Forelimb muscle (tissue), 1 donor: ENCODE data around the gene ARHGEF28. TPM values are rescaled to one million over a fixed set of nuclear protein-coding genes. Genes with fewer than 3 reads are reported as not detected.

ENCODE experiments used
- DNase-seq: peaks from one replicate; pipeline ENCODE4 v3.0.0-alpha.2; 2013; ENCODE audit warnings: low read depth
- polyA plus RNA-seq: library from polyadenylated mRNA; unstranded; fragments of 120-200 nt; gene quantifications from one replicate; pipeline ENCODE4 v1.2.1, GENCODE V29; 2013; ENCODE audit not compliant: insufficient read length

Gene ARHGEF28
- polyA plus RNA-seq, 1 donor, result 2.7 TPM

- no peak for DNase-seq
These were observed 114.3 kb downstream of the ARHGEF28 start for GRCh38 chr5:73740274-73740790.

- no peak for DNase-seq
These were observed 117.2 kb downstream of the ARHGEF28 start for GRCh38 chr5:73743161-73743560.

- no peak for DNase-seq
These were observed 119.8 kb downstream of the ARHGEF28 start for GRCh38 chr5:73745836-73746235.

- no peak for DNase-seq
These were observed 120.6 kb downstream of the ARHGEF28 start for GRCh38 chr5:73746608-73747007.

- DNase-seq, result no peak
These were observed 121.8 kb downstream of the ARHGEF28 start for GRCh38 chr5:73747696-73748380.

- no peak for DNase-seq
These were observed 122.8 kb downstream of the ARHGEF28 start for GRCh38 chr5:73748510-73749400.

- no peak for DNase-seq
These were observed 123.7 kb downstream of the ARHGEF28 start for GRCh38 chr5:73749485-73750270.

GRCh38 chr5:73751254-73751914, 125.4 kb downstream of the ARHGEF28 start:
- DNase-seq, result no peak

GRCh38 chr5:73754254-73754653, 128.3 kb downstream of the ARHGEF28 start:
- no peak for DNase-seq

- no peak for DNase-seq
These were observed 131.4 kb downstream of the ARHGEF28 start for GRCh38 chr5:73757416-73757815.

- no peak for DNase-seq
These were observed 133.8 kb downstream of the ARHGEF28 start for GRCh38 chr5:73759771-73760170.

- no peak for DNase-seq
These were observed 137.5 kb downstream of the ARHGEF28 start for GRCh38 chr5:73763300-73764032.

GRCh38 chr5:73764586-73764985, 138.6 kb downstream of the ARHGEF28 start:
- no peak for DNase-seq

- no peak for DNase-seq
These were observed 139.0 kb downstream of the ARHGEF28 start for GRCh38 chr5:73764996-73765395.

GRCh38 chr5:73766902-73767301, 140.9 kb downstream of the ARHGEF28 start:
- no peak for DNase-seq

GRCh38 chr5:73770172-73771025, 144.4 kb downstream of the ARHGEF28 start:
- no peak for DNase-seq

GRCh38 chr5:73774924-73775323, 148.9 kb downstream of the ARHGEF28 start:
- DNase-seq, result no peak

GRCh38 chr5:73776405-73776804, 150.4 kb downstream of the ARHGEF28 start:
- no peak for DNase-seq

GRCh38 chr5:73777192-73777591, 151.2 kb downstream of the ARHGEF28 start:
- no peak for DNase-seq
